ENCODE results near the gene LAMA3. TPM values are rescaled to one million over a fixed set of nuclear protein-coding genes. Genes with fewer than 3 reads are reported as not detected.

LAMA3 gene
- total and polyA plus RNA-seq, 2 experiments from 2014 or later, result 3.9 to 4.9 TPM

- Mint-ChIP-seq H3K27ac (no peak overlapping the region), H3K4me3 (no peak overlapping the region), H3K27me3 (ENCODE audit: insufficient read depth, low read depth, poor library complexity) (no peaks in the 10 kb centered on the region), H3K4me1 (no peaks in the 10 kb centered on the region; the same call in 2 of the 3 replicates), H3K9me3 (no peaks in the 10 kb centered on the region), H3K36me3 (ENCODE audit: low read depth) (no peaks in the 10 kb centered on the region)
- no peak overlapping the region for H3K4me2 ChIP-seq
- no peak overlapping the region for H3K27ac ChIP-seq (ENCODE audit: low read depth)
- ATAC-seq (no peak), DNase-seq (ENCODE audit: low spot score) (no peak)
- no peaks in the 10 kb centered on the region for H3K27me3 ChIP-seq (ENCODE audit: insufficient read depth)
- H3K9me2 ChIP-seq (ENCODE audit: insufficient read depth), result no peaks in the 10 kb centered on the region; the same call in 1 of the 2 replicates
- H3K4me3 ChIP-seq, result no peak overlapping the region
- no peaks in the 10 kb centered on the region for H3K36me3 ChIP-seq (ENCODE audit: insufficient read depth)
- no peaks in the 10 kb centered on the region for H4K20me1 ChIP-seq (replicated peaks; ENCODE audit: insufficient read depth)
- TF ChIP-seq CREB1 (CRISPR knock-in tag; IDR thresholded peaks at IDR 0.05; ENCODE audit: low read depth) (no peak), JUNB (IDR thresholded peaks at IDR 0.05; ENCODE audit: unreplicated experiment) (no peak), ETS1 (IDR thresholded peaks at IDR 0.05) (no peak), POLR2AphosphoS5 (IDR thresholded peaks at IDR 0.05; ENCODE audit: low read depth) (no peak), ZNF114 (CRISPR knock-in tag; IDR thresholded peaks at IDR 0.05) (no peak), STAT1 (IDR thresholded peaks at IDR 0.05; ENCODE audit: unreplicated experiment) (no peak), EZH2phosphoT487 (IDR thresholded peaks at IDR 0.05; ENCODE audit: unreplicated experiment) (no peak), CTCF (conservative IDR thresholded peaks at IDR 0.05; ENCODE audit: low read depth in 2 of 2) (no peak), ZNF331 (CRISPR knock-in tag; IDR thresholded peaks at IDR 0.05; ENCODE audit: low read depth) (no peak), EZH2 (IDR thresholded peaks at IDR 0.05; ENCODE audit: low read depth, unreplicated experiment) (no peak), REST (IDR thresholded peaks at IDR 0.05; ENCODE audit: unreplicated experiment) (no peak), NANOG (IDR thresholded peaks at IDR 0.05; ENCODE audit: borderline replicate concordance) (no peak), ZNF462 (CRISPR knock-in tag; IDR thresholded peaks at IDR 0.05) (no peak)
- no peak overlapping the region for H2AFZ ChIP-seq
- 0 out of 2 replicates have a peak, but pooled peaks cover 5% of the 10 kb centered on the region for H3K4me1 ChIP-seq (ENCODE audit: insufficient read depth)
- no peaks in the 10 kb centered on the region for H3K79me2 ChIP-seq (replicated peaks; ENCODE audit: insufficient read depth)
- no peaks in the 10 kb centered on the region for H3F3A ChIP-seq (replicated peaks; ENCODE audit: low read depth)
Observed at GRCh38 chr18:23832911-23833310, 143.7 kb downstream of the LAMA3 start.
